CD4-positive, alpha-beta T cell (primary cell): ENCODE data around the gene CD3D. TPM values are rescaled to one million over a fixed set of nuclear protein-coding genes. Genes with fewer than 3 reads are reported as not detected.
A peak's percentile ranks its signal among the peaks of the same experiment; 100 is the strongest.

Source experiments
- ATAC-seq: fragments of 200-7000 bp; cut with Tn5 transposase; one replicate; pipeline ENCODE4 v1.10.0; 2022; ENCODE audit warnings: mild to moderate bottlenecking; ENCODE audit not compliant: poor library complexity
- CTCF ChIA-PET: fragments of 350-600 bp; sonication (Branson Sonifier 250); formaldehyde crosslinking; loops from one replicate; lab custom pipeline; 2021; ENCODE audit warnings: antibody characterized with exemption, inconsistent platforms; lab: Charles Lee
- POLR2A ChIA-PET: fragments of 350-600 bp; sonication (Branson Sonifier 250); formaldehyde crosslinking; loops from one replicate; lab custom pipeline; 2021; ENCODE audit warnings: antibody characterized with exemption, inconsistent platforms; lab: Charles Lee
- DNase-seq, 14 experiments: peaks; one replicate each; pipeline ENCODE4 v3.0.0-alpha.2; 2013 to 2020; ENCODE audit warnings: mixed read lengths in 2 of 14
- H3K27ac ChIP-seq, 2 donors: one replicate each; pipeline versions ENCODE4 v1.5.1 to v1.7.0; 2013; ENCODE audit warnings: low read length in 2 of 2, low read depth in 1 of 2, mild to moderate bottlenecking in 1 of 2
- H3K27me3 ChIP-seq, 2 experiments: 1 replicate in 1 of 2; 2 replicates in 1 of 2; pipeline versions ENCODE4 v1.6.1 to v1.7.0; 2013; ENCODE audit warnings: low read length in 2 of 2, control low read depth in 1 of 2, mild to moderate bottlenecking in 1 of 2, moderate library complexity in 1 of 2; ENCODE audit not compliant: insufficient read depth in 2 of 2, control insufficient read depth in 1 of 2
- H3K36me3 ChIP-seq: one replicate; pipeline ENCODE4 v1.6.1; 2013; ENCODE audit warnings: low read length, control low read depth; ENCODE audit not compliant: insufficient read depth
- H3K4me1 ChIP-seq: one replicate; pipeline ENCODE4 v1.6.1; 2013; ENCODE audit warnings: low read length, control low read depth; ENCODE audit not compliant: insufficient read depth
- H3K4me3 ChIP-seq: one replicate; pipeline ENCODE4 v1.5.1; 2013; ENCODE audit warnings: mild to moderate bottlenecking, low read length, moderate library complexity
- H3K9me3 ChIP-seq, 2 experiments: 1 replicate in 1 of 2; 2 replicates in 1 of 2; pipeline versions ENCODE4 v1.6.1 to v1.7.0; 2013; ENCODE audit warnings: low read length in 2 of 2, mild to moderate bottlenecking in 2 of 2, control low read depth in 1 of 2, moderate library complexity in 1 of 2; ENCODE audit not compliant: control insufficient read depth in 1 of 2, insufficient read depth in 1 of 2
- H3K27ac Mint-ChIP-seq: one replicate; pipeline ENCODE4 v1.8.0; 2020; ENCODE audit warnings: mixed read lengths
- H3K27me3 Mint-ChIP-seq: one replicate; pipeline ENCODE4 v1.8.0; 2021; ENCODE audit warnings: mixed read lengths
- H3K36me3 Mint-ChIP-seq: one replicate; pipeline ENCODE4 v1.8.0; 2021; ENCODE audit warnings: low read depth, mixed read lengths
- H3K4me1 Mint-ChIP-seq: one replicate; pipeline ENCODE4 v1.8.0; 2021; ENCODE audit warnings: low read depth, mixed read lengths
- H3K4me3 Mint-ChIP-seq: one replicate; pipeline ENCODE4 v1.8.0; 2020; ENCODE audit warnings: mild to moderate bottlenecking, mixed read lengths
- H3K9me3 Mint-ChIP-seq: one replicate; pipeline ENCODE4 v1.8.0; 2020; ENCODE audit warnings: mixed read lengths
- intact Hi-C, 2 experiments: fragments of 100-400 bp; cut with DNase I in 1 of 2; cut with micrococcal nuclease in 1 of 2; formaldehyde crosslinking; loops; one replicate each; pipeline versions ENCODE4 v1.15.1 to v1.9.0; 2023 to 2025; cut with DNase I, micrococcal nuclease
- total RNA-seq, 174 experiments: library from RNA in 2 of 174; stranded (reverse) in 2 of 174; gene quantifications; one replicate each; pipeline ENCODE4 v1.2.3 and lab custom pipeline; 2021 to 2026
- TF ChIP-seq, protein P1 (sequence below): fragments of 200-600 bp; IDR thresholded peaks from one replicate; pipeline ENCODE4 v1.8.0; 2022; ENCODE audit warnings: antibody characterized with exemption, mild to moderate bottlenecking

The CD3D gene
- total RNA-seq, 2 experiments from 2014 or later, result 265 to 274 TPM

DNA sequence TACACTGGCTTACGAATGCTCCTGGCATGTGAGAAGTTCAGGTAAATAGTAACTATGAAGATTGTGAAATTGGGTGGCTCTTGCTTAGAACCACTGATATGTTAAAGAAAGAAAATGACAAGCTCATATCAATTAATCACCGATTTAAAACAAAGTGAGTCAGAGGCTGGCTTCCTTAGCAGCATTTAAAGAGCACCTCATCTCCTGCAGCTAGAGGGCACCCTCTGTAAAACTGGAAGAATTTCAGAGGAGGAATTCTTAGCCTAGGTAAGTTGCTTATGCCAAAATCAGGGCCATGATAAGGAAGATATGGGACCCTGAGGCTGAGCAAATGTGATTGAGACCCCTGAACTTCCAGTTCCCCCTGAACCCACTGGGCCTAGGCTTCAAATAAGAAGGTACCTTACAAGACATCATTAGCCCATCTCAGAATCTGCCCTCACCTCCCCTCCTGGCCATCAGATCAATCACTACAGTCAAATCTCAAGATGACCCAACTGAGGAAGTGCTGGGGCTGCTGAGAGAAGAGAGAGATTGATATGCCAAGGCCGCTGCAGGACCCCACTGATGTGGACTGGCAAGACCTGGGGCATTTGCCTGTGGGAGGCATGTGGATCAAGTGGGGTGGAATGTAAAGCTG, 46.6 kb downstream of the CD3D start:
- TF ChIP-seq, protein P1, sequence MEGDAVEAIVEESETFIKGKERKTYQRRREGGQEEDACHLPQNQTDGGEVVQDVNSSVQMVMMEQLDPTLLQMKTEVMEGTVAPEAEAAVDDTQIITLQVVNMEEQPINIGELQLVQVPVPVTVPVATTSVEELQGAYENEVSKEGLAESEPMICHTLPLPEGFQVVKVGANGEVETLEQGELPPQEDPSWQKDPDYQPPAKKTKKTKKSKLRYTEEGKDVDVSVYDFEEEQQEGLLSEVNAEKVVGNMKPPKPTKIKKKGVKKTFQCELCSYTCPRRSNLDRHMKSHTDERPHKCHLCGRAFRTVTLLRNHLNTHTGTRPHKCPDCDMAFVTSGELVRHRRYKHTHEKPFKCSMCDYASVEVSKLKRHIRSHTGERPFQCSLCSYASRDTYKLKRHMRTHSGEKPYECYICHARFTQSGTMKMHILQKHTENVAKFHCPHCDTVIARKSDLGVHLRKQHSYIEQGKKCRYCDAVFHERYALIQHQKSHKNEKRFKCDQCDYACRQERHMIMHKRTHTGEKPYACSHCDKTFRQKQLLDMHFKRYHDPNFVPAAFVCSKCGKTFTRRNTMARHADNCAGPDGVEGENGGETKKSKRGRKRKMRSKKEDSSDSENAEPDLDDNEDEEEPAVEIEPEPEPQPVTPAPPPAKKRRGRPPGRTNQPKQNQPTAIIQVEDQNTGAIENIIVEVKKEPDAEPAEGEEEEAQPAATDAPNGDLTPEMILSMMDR, result peak; percentile 76
- no peaks in the 10 kb centered on the region for H3K36me3 Mint-ChIP-seq
- DNase-seq, result peak in 12 of 14 experiments; percentile 23 to 81 (median 45)
- H3K27ac ChIP-seq, result no peak overlapping the region
- H3K9me3 Mint-ChIP-seq, result no peaks in the 10 kb centered on the region
- H3K27me3 ChIP-seq, result no peaks in the 10 kb centered on the region
- ATAC-seq, result peak; percentile 85
- POLR2A ChIA-PET, result interaction anchor here (0.7 to 2.5 kb wide), 15 partner anchors 9 to 97 kb away, joined by 3 to 16 read pairs (median 6); partner anchors contain the start of genes CD3D, CD3E, JAML and MPZL2
- no peaks in the 10 kb centered on the region for H3K27me3 Mint-ChIP-seq
- H3K4me1 ChIP-seq, result peaks cover 12% of the 10 kb centered on the region
- H3K36me3 ChIP-seq, result no peaks in the 10 kb centered on the region
- peaks cover 36% of the 10 kb centered on the region for H3K4me1 Mint-ChIP-seq
- intact Hi-C loops, result loop anchor here (1.0 to 5.0 kb wide), 4 partner anchors 19 to 192 kb away; no protein-coding TSS in a partner anchor
- CTCF ChIA-PET, result interaction anchor here (0.5 to 4.1 kb wide), 35 partner anchors 9 to 106 kb away, joined by 3 to 56 read pairs (median 5); partner anchors contain the start of genes CD3D, CD3E, CD3G and JAML
- no peak overlapping the region for H3K4me3 Mint-ChIP-seq
- no peak overlapping the region for H3K4me3 ChIP-seq
- H3K27ac Mint-ChIP-seq, result peak overlapping the region; percentile 29
- H3K9me3 ChIP-seq, result no peaks in the 10 kb centered on the region

GRCh38 chr11:118295199-118295598, 47.3 kb downstream of the CD3D start:
- Mint-ChIP-seq H3K4me1 (peaks cover 32% of the 10 kb centered on the region), H3K27ac (no peak overlapping the region), H3K36me3 (no peaks in the 10 kb centered on the region), H3K27me3 (no peaks in the 10 kb centered on the region), H3K9me3 (no peaks in the 10 kb centered on the region), H3K4me3 (no peak overlapping the region)
- POLR2A ChIA-PET, result interaction anchor here (0.7 to 2.5 kb wide), 15 partner anchors 9 to 97 kb away, joined by 3 to 16 read pairs (median 6); partner anchors contain the start of genes CD3D, CD3E, JAML and MPZL2
- CTCF ChIA-PET, result interaction anchor here (0.6 to 4.1 kb wide), 32 partner anchors 9 to 97 kb away, joined by 3 to 56 read pairs (median 5); partner anchors contain the start of genes CD3D, CD3E, CD3G and JAML
- H3K4me3 ChIP-seq, result no peak overlapping the region
- DNase-seq, result peak in 1 of 14 experiments; percentile 59
- peaks cover 15% of the 10 kb centered on the region for H3K4me1 ChIP-seq
- no peak overlapping the region for H3K27ac ChIP-seq
- intact Hi-C loops, result loop anchor here in 1 of 2 experiments (5.0 kb wide), 1 partner anchor 192 kb away; no protein-coding TSS in a partner anchor
- no peak for ATAC-seq
- TF ChIP-seq, protein P1, result no peak
- no peaks in the 10 kb centered on the region for H3K27me3 ChIP-seq
- H3K9me3 ChIP-seq, result no peaks in the 10 kb centered on the region
- no peaks in the 10 kb centered on the region for H3K36me3 ChIP-seq

DNA sequence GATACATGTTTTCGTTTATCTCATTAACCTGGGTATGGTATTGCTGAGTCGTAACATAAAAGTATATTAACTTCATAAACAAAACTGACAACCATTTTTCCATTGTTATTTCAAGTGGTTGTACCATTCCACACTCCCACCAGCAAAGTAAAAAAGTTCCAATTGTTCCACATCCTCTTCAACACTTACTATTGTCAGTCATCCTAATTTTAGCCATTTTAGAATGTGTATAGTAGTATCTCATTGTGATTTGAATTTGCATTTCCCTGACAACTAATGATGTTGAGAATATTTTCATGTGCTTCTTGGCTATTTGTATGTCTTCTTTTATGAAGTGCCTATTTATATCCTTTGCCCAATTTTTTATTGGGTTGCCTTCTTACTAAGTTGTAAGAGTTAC, 48.5 kb downstream of the CD3D start:
- DNase-seq, result no peak
- TF ChIP-seq, protein P1, result no peak
- H3K36me3 ChIP-seq, result no peaks in the 10 kb centered on the region
- Mint-ChIP-seq H3K4me1 (peaks cover 25% of the 10 kb centered on the region), H3K27me3 (no peaks in the 10 kb centered on the region), H3K4me3 (no peak overlapping the region), H3K36me3 (no peaks in the 10 kb centered on the region), H3K27ac (no peak overlapping the region), H3K9me3 (no peaks in the 10 kb centered on the region)
- ATAC-seq, result no peak
- intact Hi-C loops, result no loop called here
- POLR2A ChIA-PET, result interaction anchor here (2.3 kb wide), 1 partner anchor 52 kb away, joined by 7 read pairs; no protein-coding TSS in a partner anchor
- no peaks in the 10 kb centered on the region for H3K27me3 ChIP-seq
- H3K27ac ChIP-seq, result no peak overlapping the region
- H3K4me3 ChIP-seq, result no peak overlapping the region
- no peaks in the 10 kb centered on the region for H3K9me3 ChIP-seq
- CTCF ChIA-PET, result interaction anchor here (2.1 kb wide), 1 partner anchor 45 kb away, joined by 13 read pairs; no protein-coding TSS in a partner anchor
- H3K4me1 ChIP-seq, result peaks cover 15% of the 10 kb centered on the region
